Measurements from ENCODE around the gene ZNF37A. TPM values are rescaled to one million over a fixed set of nuclear protein-coding genes. Genes with fewer than 3 reads are reported as not detected.
"Not testable (repeated sequence)": the region's sequence is repeated elsewhere in the genome, so short reads cannot be mapped to it uniquely, and the experiment has no call there.

ZNF37A gene
- total RNA-seq, 1 experiment from 2014 or later, result 6.6 TPM

- TF ChIP-seq SIN3A (IDR thresholded peaks at IDR 0.05; ENCODE audit: borderline replicate concordance, insufficient read depth, low read depth, low read length) (no peak), POLR2AphosphoS5 (IDR thresholded peaks at IDR 0.05; ENCODE audit: low read depth, low read length) (no peak), REST (IDR thresholded peaks at IDR 0.05; ENCODE audit: insufficient read depth in 1 of 2, low read depth in 2 of 2, low read length in 1 of 2) (no peak), TCF7L2 (IDR thresholded peaks at IDR 0.05; ENCODE audit: low read depth, low read length) (no peak)
- TF ChIP-seq, protein P1, sequence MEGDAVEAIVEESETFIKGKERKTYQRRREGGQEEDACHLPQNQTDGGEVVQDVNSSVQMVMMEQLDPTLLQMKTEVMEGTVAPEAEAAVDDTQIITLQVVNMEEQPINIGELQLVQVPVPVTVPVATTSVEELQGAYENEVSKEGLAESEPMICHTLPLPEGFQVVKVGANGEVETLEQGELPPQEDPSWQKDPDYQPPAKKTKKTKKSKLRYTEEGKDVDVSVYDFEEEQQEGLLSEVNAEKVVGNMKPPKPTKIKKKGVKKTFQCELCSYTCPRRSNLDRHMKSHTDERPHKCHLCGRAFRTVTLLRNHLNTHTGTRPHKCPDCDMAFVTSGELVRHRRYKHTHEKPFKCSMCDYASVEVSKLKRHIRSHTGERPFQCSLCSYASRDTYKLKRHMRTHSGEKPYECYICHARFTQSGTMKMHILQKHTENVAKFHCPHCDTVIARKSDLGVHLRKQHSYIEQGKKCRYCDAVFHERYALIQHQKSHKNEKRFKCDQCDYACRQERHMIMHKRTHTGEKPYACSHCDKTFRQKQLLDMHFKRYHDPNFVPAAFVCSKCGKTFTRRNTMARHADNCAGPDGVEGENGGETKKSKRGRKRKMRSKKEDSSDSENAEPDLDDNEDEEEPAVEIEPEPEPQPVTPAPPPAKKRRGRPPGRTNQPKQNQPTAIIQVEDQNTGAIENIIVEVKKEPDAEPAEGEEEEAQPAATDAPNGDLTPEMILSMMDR (IDR thresholded peaks at IDR 0.05), result no peak
- POLR2A ChIA-PET, result no interaction called here
- ATAC-seq (no peak), DNase-seq (ENCODE audit: low read depth, low spot score) (no peak)
- CTCF ChIA-PET, result no interaction called here
- H3K27ac ChIP-seq (ENCODE audit: low read length), result no peak overlapping the region
- H3K36me3 ChIP-seq (ENCODE audit: control insufficient read depth, insufficient read depth, low read length), result no peaks in the 10 kb centered on the region
- H3K9me3 ChIP-seq (ENCODE audit: control insufficient read depth, insufficient read depth, low read depth, low read length), result no peaks in the 10 kb centered on the region
- BruUV-seq (replicated peaks), result no TSS peak
- no peak overlapping the region for H3K4me3 ChIP-seq (ENCODE audit: low read depth in 2 of 2, low read length in 2 of 2)
- no peaks in the 10 kb centered on the region for H3K4me1 ChIP-seq (ENCODE audit: control insufficient read depth, insufficient read depth, low read length)
- in situ Hi-C loops (cut with HindIII; ENCODE audit: low pct_unique_long_range_greater_than_20kb, low sequenced_read_pairs), result no loop called here
- no peaks in the 10 kb centered on the region for H3K27me3 ChIP-seq (ENCODE audit: control insufficient read depth, insufficient read depth, low read length)
- intact Hi-C loops (cut with micrococcal nuclease; ENCODE audit: unreplicated experiment), result no loop called here
Measured at GRCh38 chr10:38147686-38148085, 53.5 kb downstream of the ZNF37A start.

GRCh38 chr10:38150891-38151463, 56.8 kb downstream of the ZNF37A start:
- H3K9me3 ChIP-seq (ENCODE audit: control insufficient read depth, insufficient read depth, low read depth, low read length); CTCF ChIA-PET; in situ Hi-C loops (cut with HindIII; ENCODE audit: low pct_unique_long_range_greater_than_20kb, low sequenced_read_pairs); H3K36me3 ChIP-seq (ENCODE audit: control insufficient read depth, insufficient read depth, low read length); H3K4me1 ChIP-seq (ENCODE audit: control insufficient read depth, insufficient read depth, low read length); ATAC-seq; POLR2A ChIA-PET; H3K27ac ChIP-seq (ENCODE audit: low read length); DNase-seq (ENCODE audit: low read depth, low spot score); intact Hi-C loops (cut with micrococcal nuclease; ENCODE audit: unreplicated experiment); H3K4me3 ChIP-seq (ENCODE audit: low read depth in 2 of 2, low read length in 2 of 2); BruUV-seq (replicated peaks); H3K27me3 ChIP-seq (ENCODE audit: control insufficient read depth, insufficient read depth, low read length): not testable (repeated sequence)

DNA sequence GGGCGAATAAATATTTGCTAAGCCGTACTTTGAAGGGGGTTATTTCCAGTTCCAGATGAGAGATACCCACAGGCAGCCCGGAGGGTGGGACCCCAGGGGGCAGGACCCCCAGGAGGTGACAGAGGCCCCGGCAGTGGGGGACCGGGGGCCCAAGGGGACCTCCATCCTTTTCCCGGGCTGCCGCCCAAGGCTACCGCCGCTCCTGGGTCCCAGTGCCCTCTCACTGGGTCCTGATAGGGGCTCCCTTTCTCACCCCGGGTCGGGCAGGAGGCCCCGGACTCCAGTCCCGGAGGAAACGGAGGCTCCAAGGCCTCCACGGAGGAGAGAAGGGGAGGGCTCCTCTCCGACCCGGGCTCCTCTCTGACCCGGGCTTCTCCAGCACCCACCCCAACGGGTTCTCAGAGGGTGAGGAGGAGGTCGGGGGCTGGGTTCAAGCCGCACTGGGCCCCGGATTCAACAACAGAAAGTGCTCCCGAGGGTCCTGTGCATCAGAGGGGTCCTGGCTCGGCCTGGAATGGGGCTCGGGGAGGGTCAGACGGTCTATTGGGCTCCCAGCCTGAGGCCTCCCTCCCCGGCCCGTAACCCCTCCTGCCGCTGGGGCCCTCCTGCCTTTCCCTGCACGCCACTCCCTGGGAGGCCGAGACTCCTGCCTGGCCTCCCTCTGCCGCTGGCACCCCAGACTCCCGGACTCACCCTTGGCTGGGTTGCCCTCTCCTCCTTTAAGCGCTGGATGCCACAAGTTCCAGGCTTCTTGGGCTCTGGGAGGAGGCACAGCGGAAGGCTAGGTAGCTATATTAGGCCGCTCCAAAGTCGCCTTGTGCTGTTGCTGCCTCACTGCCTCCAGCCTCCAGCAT, 62.5 kb downstream of the ZNF37A start:
- H3K27me3 ChIP-seq (ENCODE audit: control insufficient read depth, insufficient read depth, low read length), result no peaks in the 10 kb centered on the region
- 0 out of 2 replicates have a peak, but pooled peaks cover 3% of the 10 kb centered on the region for H3K9me3 ChIP-seq (ENCODE audit: control insufficient read depth, insufficient read depth, low read depth, low read length)
- peak overlapping the region in 1 of 2 experiments; percentile 17; a peak in 1 of 4 replicates for H3K4me3 ChIP-seq (ENCODE audit: low read depth in 2 of 2, low read length in 2 of 2)
- TF ChIP-seq TCF7L2 (IDR thresholded peaks at IDR 0.05; ENCODE audit: low read depth, low read length), result no peak
- TF ChIP-seq, protein P1 (IDR thresholded peaks at IDR 0.05), result no peak
- TF ChIP-seq POLR2AphosphoS5 (IDR thresholded peaks at IDR 0.05; ENCODE audit: low read depth, low read length), result no peak
- TF ChIP-seq REST (IDR thresholded peaks at IDR 0.05; ENCODE audit: insufficient read depth in 1 of 2, low read depth in 2 of 2, low read length in 1 of 2), result no peak
- TF ChIP-seq SIN3A (IDR thresholded peaks at IDR 0.05; ENCODE audit: borderline replicate concordance, insufficient read depth, low read depth, low read length), result no peak
- POLR2A ChIA-PET, result no interaction called here
- no peaks in the 10 kb centered on the region for H3K36me3 ChIP-seq (ENCODE audit: control insufficient read depth, insufficient read depth, low read length)
- in situ Hi-C loops (cut with HindIII; ENCODE audit: low pct_unique_long_range_greater_than_20kb, low sequenced_read_pairs) (no loop called here), intact Hi-C loops (cut with micrococcal nuclease; ENCODE audit: unreplicated experiment) (no loop called here)
- CTCF ChIA-PET, result no interaction called here
- no TSS peak for BruUV-seq (replicated peaks)
- DNase-seq (ENCODE audit: low read depth, low spot score) (no peak), ATAC-seq (no peak)
- H3K4me1 ChIP-seq (ENCODE audit: control insufficient read depth, insufficient read depth, low read length), result no peaks in the 10 kb centered on the region
- H3K27ac ChIP-seq (ENCODE audit: low read length), result no peak overlapping the region
